Measurements from ENCODE around the gene PCDHB12.
A peak's percentile ranks its signal among the peaks of the same experiment; 100 is the strongest.
"Not testable (repeated sequence)": the region's sequence is repeated elsewhere in the genome, so short reads cannot be mapped to it uniquely, and the experiment has no call there.

PCDHB12 gene

DNA sequence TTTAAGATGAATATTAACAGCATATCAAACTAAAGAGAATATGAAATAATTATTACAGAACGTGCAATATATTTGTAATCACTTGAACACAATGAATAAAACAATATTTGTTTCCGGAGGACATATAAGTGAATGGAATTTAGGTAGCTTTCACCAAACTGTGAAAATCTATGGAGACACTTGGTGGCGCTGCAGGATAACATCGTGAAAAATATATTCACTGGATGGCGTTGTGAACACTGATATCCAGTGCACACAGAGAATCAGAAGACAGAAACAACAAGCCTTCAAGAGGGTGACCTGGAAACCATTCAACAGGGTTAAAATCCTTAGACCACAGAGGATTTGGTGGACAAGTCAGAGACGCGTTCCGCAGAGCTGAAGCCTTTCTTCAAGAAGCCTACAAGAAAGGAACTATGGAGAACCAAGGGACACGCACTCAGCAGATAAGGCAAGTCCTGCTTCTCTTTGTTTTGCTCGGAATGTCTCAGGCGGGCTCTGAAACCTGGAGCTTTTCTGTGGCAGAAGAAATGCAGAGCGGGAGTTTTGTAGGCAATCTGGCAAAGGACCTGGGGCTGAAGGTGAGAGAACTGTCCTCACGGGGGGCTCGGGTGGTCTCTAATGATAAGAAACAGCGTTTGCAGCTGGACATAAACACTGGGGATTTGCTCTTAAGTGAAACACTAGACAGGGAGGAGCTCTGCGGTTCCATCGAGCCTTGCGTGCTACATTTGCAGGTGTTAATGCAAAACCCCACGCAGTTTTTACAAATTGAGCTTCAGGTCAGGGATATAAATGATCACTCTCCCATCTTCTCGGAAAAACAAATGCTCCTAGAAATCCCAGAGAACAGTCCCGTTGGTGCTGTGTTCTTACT lies 8.9 kb upstream of the PCDHB12 start, which contains the start of gene PCDHB11:
TSS of gene PCDHB11 (plus strand) at position 269 of the 877 bp plus-strand sequence. CDS start at position 417, 148 bp downstream.
- peak; percentile 53 for DNase-seq

DNA sequence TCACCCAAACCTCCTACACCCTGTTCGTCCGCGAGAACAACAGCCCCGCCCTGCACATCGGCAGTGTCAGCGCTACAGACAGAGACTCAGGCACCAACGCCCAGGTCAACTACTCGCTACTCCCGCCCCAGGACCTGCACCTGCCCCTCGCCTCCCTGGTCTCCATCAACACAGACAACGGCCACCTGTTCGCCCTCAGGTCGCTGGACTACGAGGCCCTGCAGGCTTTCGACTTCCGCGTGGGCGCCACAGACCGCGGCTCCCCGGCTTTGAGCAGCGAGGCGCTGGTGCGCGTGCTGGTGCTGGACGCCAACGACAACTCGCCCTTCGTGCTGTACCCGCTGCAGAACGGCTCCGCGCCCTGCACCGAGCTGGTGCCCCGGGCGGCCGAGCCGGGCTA lies 7.4 kb upstream of the PCDHB12 start:
- in situ Hi-C loops (cut with HindIII; ENCODE audit: low pct_ligation_motif_present, low pct_unique_long_range_greater_than_20kb, low sequenced_read_pairs); DNase-seq: not testable (repeated sequence)

More for the DNA sequence above, 8.9 kb upstream of the PCDHB12 start, which contains the start of gene PCDHB11:
- in situ Hi-C loops (cut with HindIII; ENCODE audit: low pct_ligation_motif_present, low pct_unique_long_range_greater_than_20kb, low sequenced_read_pairs), result no loop called here

DNA sequence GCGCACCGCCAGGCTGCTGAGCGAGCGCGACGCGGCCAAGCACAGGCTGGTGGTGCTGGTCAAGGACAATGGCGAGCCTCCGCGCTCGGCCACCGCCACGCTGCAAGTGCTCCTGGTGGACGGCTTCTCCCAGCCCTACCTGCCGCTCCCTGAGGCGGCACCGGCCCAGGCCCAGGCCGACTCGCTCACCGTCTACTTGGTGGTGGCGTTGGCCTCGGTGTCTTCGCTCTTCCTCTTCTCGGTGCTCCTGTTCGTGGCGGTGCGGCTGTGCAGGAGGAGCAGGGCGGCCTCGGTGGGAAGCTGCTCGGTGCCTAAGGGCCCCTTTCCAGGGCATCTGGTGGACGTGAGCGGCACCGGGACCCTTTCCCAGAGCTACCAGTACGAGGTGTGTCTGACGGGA lies 6.9 kb upstream of the PCDHB12 start:
- DNase-seq; in situ Hi-C loops (cut with HindIII; ENCODE audit: low pct_ligation_motif_present, low pct_unique_long_range_greater_than_20kb, low sequenced_read_pairs): not testable (repeated sequence)

DNA sequence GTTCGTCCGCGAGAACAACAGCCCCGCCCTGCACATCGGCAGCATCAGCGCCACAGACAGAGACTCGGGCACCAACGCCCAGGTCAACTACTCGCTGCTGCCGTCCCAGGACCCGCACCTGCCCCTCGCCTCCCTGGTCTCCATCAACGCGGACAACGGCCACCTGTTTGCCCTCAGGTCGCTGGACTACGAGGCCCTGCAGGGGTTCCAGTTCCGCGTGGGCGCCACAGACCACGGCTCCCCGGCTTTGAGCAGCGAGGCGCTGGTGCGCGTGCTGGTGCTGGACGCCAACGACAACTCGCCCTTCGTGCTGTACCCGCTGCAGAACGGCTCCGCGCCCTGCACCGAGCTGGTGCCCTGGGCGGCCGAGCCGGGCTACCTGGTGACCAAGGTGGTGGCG lies 1.8 kb downstream of the PCDHB12 start:
- in situ Hi-C loops (cut with HindIII; ENCODE audit: low pct_ligation_motif_present, low pct_unique_long_range_greater_than_20kb, low sequenced_read_pairs); DNase-seq: not testable (repeated sequence)

GRCh38 chr5:141210849-141211248 lies 2.3 kb downstream of the PCDHB12 start:
- DNase-seq; in situ Hi-C loops (cut with HindIII; ENCODE audit: low pct_ligation_motif_present, low pct_unique_long_range_greater_than_20kb, low sequenced_read_pairs): not testable (repeated sequence)

DNA sequence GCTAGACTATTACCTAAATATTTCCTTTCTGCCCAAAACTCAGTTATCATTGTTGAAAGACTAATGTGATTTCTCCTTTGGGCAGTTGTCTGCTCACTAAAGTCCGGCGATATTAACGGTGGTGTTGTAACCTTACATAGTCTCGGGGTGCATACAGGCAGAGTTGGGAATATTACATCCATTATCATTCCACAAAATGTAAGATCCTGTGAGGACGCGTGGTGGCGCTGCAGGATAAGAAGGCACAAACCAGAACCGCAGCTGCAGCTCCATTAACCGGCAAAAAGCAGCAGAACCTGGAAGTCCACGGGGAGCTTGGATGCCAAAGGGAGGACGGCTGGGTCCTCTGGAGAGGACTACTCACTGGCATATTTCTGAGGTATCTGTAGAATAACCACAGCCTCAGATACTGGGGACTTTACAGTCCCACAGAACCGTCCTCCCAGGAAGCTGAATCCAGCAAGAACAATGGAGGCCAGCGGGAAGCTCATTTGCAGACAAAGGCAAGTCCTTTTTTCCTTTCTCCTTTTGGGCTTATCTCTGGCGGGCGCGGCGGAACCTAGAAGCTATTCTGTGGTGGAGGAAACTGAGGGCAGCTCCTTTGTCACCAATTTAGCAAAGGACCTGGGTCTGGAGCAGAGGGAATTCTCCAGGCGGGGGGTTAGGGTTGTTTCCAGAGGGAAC lies 5.3 kb downstream of the PCDHB12 start, which contains the start of gene PCDHB13:
TSS of gene PCDHB13 (plus strand) at position 264 of the 684 bp plus-strand sequence. CDS start at position 469, 205 bp downstream.
- peak; percentile 58 for DNase-seq
- in situ Hi-C loops (cut with HindIII; ENCODE audit: low pct_ligation_motif_present, low pct_unique_long_range_greater_than_20kb, low sequenced_read_pairs), result not testable (repeated sequence)

- in situ Hi-C loops (cut with HindIII; ENCODE audit: low pct_ligation_motif_present, low pct_unique_long_range_greater_than_20kb, low sequenced_read_pairs); DNase-seq: not testable (repeated sequence)
These were observed 6.1 kb downstream of the PCDHB12 start for GRCh38 chr5:141214583-141214982.

DNA sequence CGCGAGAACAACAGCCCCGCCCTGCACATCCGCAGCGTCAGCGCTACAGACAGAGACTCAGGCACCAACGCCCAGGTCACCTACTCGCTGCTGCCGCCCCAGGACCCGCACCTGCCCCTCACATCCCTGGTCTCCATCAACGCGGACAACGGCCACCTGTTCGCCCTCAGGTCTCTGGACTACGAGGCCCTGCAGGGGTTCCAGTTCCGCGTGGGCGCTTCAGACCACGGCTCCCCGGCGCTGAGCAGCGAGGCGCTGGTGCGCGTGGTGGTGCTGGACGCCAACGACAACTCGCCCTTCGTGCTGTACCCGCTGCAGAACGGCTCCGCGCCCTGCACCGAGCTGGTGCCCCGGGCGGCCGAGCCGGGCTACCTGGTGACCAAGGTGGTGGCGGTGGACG lies 7.0 kb downstream of the PCDHB12 start:
- DNase-seq; in situ Hi-C loops (cut with HindIII; ENCODE audit: low pct_ligation_motif_present, low pct_unique_long_range_greater_than_20kb, low sequenced_read_pairs): not testable (repeated sequence)

GRCh38 chr5:141216035-141216434 lies 7.5 kb downstream of the PCDHB12 start:
- DNase-seq; in situ Hi-C loops (cut with HindIII; ENCODE audit: low pct_ligation_motif_present, low pct_unique_long_range_greater_than_20kb, low sequenced_read_pairs): not testable (repeated sequence)

GRCh38 chr5:141223112-141223783 lies 14.7 kb downstream of the PCDHB12 start, which contains the start of gene PCDHB14:
Gene PCDHB14 (plus strand): TSS chr5:141223343. CDS start chr5:141223506, 163 bp downstream.
- in situ Hi-C loops (cut with HindIII; ENCODE audit: low pct_ligation_motif_present, low pct_unique_long_range_greater_than_20kb, low sequenced_read_pairs), result no loop called here
- DNase-seq, result peak; percentile 62

- in situ Hi-C loops (cut with HindIII; ENCODE audit: low pct_ligation_motif_present, low pct_unique_long_range_greater_than_20kb, low sequenced_read_pairs); DNase-seq: not testable (repeated sequence)
These were observed 16.3 kb downstream of the PCDHB12 start for GRCh38 chr5:141224844-141225243.

DNA sequence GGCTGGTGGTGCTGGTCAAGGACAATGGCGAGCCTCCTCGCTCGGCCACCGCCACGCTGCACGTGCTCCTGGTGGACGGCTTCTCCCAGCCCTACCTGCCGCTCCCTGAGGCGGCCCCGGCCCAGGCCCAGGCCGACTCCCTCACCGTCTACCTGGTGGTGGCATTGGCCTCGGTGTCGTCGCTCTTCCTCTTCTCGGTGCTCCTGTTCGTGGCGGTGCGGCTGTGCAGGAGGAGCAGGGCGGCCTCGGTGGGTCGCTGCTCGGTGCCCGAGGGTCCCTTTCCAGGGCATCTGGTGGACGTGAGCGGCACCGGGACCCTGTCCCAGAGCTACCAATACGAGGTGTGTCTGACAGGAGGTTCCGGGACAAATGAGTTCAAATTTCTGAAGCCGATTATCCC lies 16.9 kb downstream of the PCDHB12 start:
- in situ Hi-C loops (cut with HindIII; ENCODE audit: low pct_ligation_motif_present, low pct_unique_long_range_greater_than_20kb, low sequenced_read_pairs); DNase-seq: not testable (repeated sequence)

DNA sequence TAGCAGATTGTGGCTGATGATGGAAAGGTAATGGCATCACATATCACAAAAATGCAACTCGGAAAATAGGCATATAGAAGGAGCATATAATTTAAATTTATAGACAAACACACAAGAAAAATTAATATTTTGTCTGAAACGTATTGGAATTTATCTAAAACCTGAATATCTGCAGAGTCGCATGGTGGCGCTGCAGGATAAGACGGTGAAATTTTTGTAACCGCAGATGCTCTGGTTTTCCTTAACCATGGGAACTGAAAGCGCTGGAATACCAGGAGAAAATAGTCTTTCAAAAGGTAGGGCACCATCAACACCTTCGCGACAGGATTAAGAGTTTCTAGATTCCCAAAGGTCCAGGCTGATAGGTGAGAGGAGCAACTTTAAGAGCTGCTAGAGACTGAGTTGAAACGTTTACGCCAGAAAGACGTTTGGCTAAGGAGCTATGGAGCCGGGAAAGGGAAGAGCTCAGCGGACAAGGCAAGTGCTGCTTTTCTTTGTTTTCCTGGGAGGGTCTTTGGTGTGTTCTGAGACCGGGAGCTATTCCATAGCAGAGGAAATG lies 25.7 kb downstream of the PCDHB12 start:
- in situ Hi-C loops (cut with HindIII; ENCODE audit: low pct_ligation_motif_present, low pct_unique_long_range_greater_than_20kb, low sequenced_read_pairs), result no loop called here
- no peak for DNase-seq

GRCh38 chr5:141235922-141236321 lies 27.4 kb downstream of the PCDHB12 start:
- in situ Hi-C loops (cut with HindIII; ENCODE audit: low pct_ligation_motif_present, low pct_unique_long_range_greater_than_20kb, low sequenced_read_pairs); DNase-seq: not testable (repeated sequence)

GRCh38 chr5:141236516-141237313 lies 28.2 kb downstream of the PCDHB12 start:
- no peak for DNase-seq
- in situ Hi-C loops (cut with HindIII; ENCODE audit: low pct_ligation_motif_present, low pct_unique_long_range_greater_than_20kb, low sequenced_read_pairs), result no loop called here

DNA sequence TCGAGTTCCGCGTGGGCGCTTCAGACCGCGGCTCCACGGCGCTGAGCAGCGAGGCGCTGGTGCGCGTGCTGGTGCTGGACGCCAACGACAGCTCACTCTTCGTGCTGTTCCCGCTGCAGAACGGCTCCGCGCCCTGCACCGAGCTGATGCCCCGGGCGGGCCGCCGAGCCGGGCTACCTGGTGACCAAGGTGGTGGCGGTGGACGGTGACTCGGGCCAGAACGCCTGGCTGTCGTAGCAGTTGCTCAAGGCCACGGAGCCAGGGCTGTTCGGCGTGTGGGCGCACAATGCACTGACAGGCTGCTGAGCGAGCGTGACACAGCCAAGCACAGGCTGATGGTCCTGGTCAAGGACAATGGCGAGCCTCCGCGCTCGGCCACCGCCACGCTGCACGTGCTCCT lies 33.0 kb downstream of the PCDHB12 start:
- DNase-seq, result no peak
- in situ Hi-C loops (cut with HindIII; ENCODE audit: low pct_ligation_motif_present, low pct_unique_long_range_greater_than_20kb, low sequenced_read_pairs), result no loop called here

DNA sequence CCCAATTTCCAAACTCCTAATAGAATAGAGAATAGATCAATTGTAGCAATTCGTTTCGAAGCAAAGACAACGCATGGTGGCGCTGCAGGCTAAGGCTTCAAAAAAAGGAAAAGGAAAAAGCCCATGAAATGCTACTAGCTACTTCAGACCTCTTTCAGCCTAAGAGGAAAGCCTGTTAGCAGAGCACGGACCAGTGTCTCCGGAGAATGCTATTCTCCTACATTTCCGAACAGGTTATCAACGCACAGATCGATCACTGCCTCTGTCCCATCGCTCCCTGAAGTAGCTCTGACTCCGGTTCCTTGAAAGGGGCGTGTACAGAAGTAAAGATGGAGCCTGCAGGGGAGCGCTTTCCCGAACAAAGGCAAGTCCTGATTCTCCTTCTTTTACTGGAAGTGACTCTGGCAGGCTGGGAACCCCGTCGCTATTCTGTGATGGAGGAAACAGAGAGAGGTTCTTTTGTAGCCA lies 36.8 kb downstream of the PCDHB12 start, which contains the start of gene PCDHB15:
TSS of gene PCDHB15 (plus strand) at position 146 of the 468 bp plus-strand sequence. CDS start at position 330, 184 bp downstream.
- in situ Hi-C loops (cut with HindIII; ENCODE audit: low pct_ligation_motif_present, low pct_unique_long_range_greater_than_20kb, low sequenced_read_pairs), result no loop called here
- no peak for DNase-seq
